Loucy (cell line): ENCODE data around the gene SIL1.
A peak's percentile ranks its signal among the peaks of the same experiment; 100 is the strongest.

Experiments used
- EZH2phosphoT487 ChIP-seq: fragments of 200-600 bp; IDR thresholded peaks from 2 replicates; pipeline ENCODE4 v1.6.1; 2018; ENCODE audit warnings: antibody characterized with exemption, mild to moderate bottlenecking, moderate library complexity, borderline replicate concordance
- TF ChIP-seq, protein P1 (sequence below): fragments of 200-600 bp; sonication (generic); conservative IDR thresholded peaks from 2 replicates; pipeline ENCODE4 v1.5.1; 2014; ENCODE audit warnings: mild to moderate bottlenecking, antibody characterized with exemption, low read length

DNA sequence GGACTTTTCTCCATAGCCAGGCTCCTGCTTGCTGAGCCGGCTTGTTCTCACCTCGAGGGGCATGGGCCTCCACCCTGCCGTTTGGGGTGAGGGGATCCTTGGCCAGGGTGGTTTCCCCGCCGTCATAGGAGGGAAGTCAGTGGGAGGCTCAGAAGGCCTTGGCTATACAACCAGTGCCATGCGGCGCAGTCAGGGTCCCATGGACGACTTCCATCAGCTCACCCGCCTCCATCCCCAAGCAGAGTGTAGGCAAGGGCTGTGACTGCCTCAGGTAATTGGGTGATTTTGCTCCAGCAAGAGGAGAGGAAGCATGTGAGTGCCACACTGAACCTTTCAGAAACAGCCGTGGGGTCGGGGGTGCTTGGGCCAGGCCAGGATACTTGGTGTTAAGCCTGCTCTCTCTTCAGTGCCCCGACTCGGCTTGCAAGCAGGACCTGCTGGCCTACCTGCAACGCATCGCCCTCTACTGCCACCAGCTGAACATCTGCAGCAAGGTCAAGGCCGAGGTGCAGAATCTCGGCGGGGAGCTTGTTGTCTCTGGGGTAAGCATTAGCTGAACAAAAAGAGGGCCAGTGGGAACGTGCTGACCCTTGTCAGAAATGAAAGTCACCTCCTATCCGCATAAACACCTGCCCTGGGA lies 265.9 kb downstream of the SIL1 start:
- TF ChIP-seq, protein P1, sequence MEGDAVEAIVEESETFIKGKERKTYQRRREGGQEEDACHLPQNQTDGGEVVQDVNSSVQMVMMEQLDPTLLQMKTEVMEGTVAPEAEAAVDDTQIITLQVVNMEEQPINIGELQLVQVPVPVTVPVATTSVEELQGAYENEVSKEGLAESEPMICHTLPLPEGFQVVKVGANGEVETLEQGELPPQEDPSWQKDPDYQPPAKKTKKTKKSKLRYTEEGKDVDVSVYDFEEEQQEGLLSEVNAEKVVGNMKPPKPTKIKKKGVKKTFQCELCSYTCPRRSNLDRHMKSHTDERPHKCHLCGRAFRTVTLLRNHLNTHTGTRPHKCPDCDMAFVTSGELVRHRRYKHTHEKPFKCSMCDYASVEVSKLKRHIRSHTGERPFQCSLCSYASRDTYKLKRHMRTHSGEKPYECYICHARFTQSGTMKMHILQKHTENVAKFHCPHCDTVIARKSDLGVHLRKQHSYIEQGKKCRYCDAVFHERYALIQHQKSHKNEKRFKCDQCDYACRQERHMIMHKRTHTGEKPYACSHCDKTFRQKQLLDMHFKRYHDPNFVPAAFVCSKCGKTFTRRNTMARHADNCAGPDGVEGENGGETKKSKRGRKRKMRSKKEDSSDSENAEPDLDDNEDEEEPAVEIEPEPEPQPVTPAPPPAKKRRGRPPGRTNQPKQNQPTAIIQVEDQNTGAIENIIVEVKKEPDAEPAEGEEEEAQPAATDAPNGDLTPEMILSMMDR = peak; percentile 42
- TF ChIP-seq EZH2phosphoT487 = no peak
